GM23248 (cell line): ENCODE results near the gene LRP5.

Experiments used
- EZH2 ChIP-seq: fragments of 200-600 bp; sonication (generic); IDR thresholded peaks from 2 replicates; pipeline ENCODE4 v1.6.1; 2018; ENCODE audit warnings: antibody characterized with exemption, mild to moderate bottlenecking; ENCODE audit not compliant: insufficient read depth, poor library complexity, severe bottlenecking
- EZH2phosphoT487 ChIP-seq: fragments of 200-600 bp; sonication (generic); IDR thresholded peaks from 2 replicates; pipeline ENCODE4 v1.6.1; 2018; ENCODE audit warnings: antibody characterized with exemption, moderate library complexity, mild to moderate bottlenecking, low read depth; ENCODE audit not compliant: insufficient read depth

- no peak for TF ChIP-seq EZH2
- TF ChIP-seq EZH2phosphoT487: no peak
Measured at GRCh38 chr11:68373815-68374501, 61.6 kb downstream of the LRP5 start.
